ENCODE data around the gene FITM2. TPM values are rescaled to one million over a fixed set of nuclear protein-coding genes. Genes with fewer than 3 reads are reported as not detected.
A peak's percentile ranks its signal among the peaks of the same experiment; 100 is the strongest.

FITM2 gene
- total and polyA plus RNA-seq, 4 donors: 2.7 to 19.7 (median 7.9) TPM

- TF ChIP-seq, protein P1, sequence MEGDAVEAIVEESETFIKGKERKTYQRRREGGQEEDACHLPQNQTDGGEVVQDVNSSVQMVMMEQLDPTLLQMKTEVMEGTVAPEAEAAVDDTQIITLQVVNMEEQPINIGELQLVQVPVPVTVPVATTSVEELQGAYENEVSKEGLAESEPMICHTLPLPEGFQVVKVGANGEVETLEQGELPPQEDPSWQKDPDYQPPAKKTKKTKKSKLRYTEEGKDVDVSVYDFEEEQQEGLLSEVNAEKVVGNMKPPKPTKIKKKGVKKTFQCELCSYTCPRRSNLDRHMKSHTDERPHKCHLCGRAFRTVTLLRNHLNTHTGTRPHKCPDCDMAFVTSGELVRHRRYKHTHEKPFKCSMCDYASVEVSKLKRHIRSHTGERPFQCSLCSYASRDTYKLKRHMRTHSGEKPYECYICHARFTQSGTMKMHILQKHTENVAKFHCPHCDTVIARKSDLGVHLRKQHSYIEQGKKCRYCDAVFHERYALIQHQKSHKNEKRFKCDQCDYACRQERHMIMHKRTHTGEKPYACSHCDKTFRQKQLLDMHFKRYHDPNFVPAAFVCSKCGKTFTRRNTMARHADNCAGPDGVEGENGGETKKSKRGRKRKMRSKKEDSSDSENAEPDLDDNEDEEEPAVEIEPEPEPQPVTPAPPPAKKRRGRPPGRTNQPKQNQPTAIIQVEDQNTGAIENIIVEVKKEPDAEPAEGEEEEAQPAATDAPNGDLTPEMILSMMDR (IDR thresholded peaks at IDR 0.05; ENCODE audit: control extremely low read depth, extremely low read depth): no peak
- ATAC-seq (ENCODE audit: insufficient read depth, low FRiP score) (no peak), DNase-seq (no peak)
- H3K36me3 ChIP-seq (ENCODE audit: control insufficient read depth in 4 of 4, insufficient read depth in 4 of 4, low read length in 4 of 4): no peaks in the 10 kb centered on the region
- no peak overlapping the region for H3K9ac ChIP-seq (ENCODE audit: insufficient read depth in 1 of 2, low read length in 2 of 2)
- no peaks in the 10 kb centered on the region for H3K27me3 ChIP-seq (ENCODE audit: control insufficient read depth in 3 of 3, insufficient read depth in 3 of 3, low read length in 2 of 3)
- H3K27ac ChIP-seq (ENCODE audit: low read depth in 1 of 2, low read length in 1 of 2): no peak overlapping the region
- H3K9me3 ChIP-seq (ENCODE audit: control insufficient read depth in 4 of 4, insufficient read depth in 3 of 4, low read length in 3 of 4): peaks cover 0 to 3% (median 0%) of the 10 kb centered on the region in 4 donors
- WGBS, 2 donors: 93 to 97% methylated on average over 7 of the region's 7 CpGs
- H3K4me1 ChIP-seq (ENCODE audit: control insufficient read depth in 5 of 5, insufficient read depth in 5 of 5, low read length in 5 of 5): peaks cover 0 to 8% (median 0%) of the 10 kb centered on the region in 5 donors
- H3K4me3 ChIP-seq: no peak overlapping the region
Observed at GRCh38 chr20:44291754-44292153, 19.2 kb downstream of the FITM2 start.

- no peak for DNase-seq
- peaks cover 0 to 3% (median 0%) of the 10 kb centered on the region in 4 donors for H3K9me3 ChIP-seq (ENCODE audit: control insufficient read depth in 4 of 4, insufficient read depth in 3 of 4, low read length in 3 of 4)
- TF ChIP-seq, protein P1 (IDR thresholded peaks at IDR 0.05; ENCODE audit: control extremely low read depth, extremely low read depth): no peak
- H3K4me3 ChIP-seq: no peak overlapping the region
- no peaks in the 10 kb centered on the region for H3K36me3 ChIP-seq (ENCODE audit: control insufficient read depth in 4 of 4, insufficient read depth in 4 of 4, low read length in 4 of 4)
- 91 to 100% methylated on average over 3 of the region's 3 CpGs for WGBS, 2 donors
- no peak overlapping the region for H3K9ac ChIP-seq (ENCODE audit: insufficient read depth in 1 of 2, low read length in 2 of 2)
- no peaks in the 10 kb centered on the region for H3K27me3 ChIP-seq (ENCODE audit: control insufficient read depth in 3 of 3, insufficient read depth in 3 of 3, low read length in 2 of 3)
- no peak for ATAC-seq (ENCODE audit: insufficient read depth, low FRiP score)
- peaks cover 0 to 8% (median 0%) of the 10 kb centered on the region in 5 donors for H3K4me1 ChIP-seq (ENCODE audit: control insufficient read depth in 5 of 5, insufficient read depth in 5 of 5, low read length in 5 of 5)
- no peak overlapping the region for H3K27ac ChIP-seq (ENCODE audit: low read depth in 1 of 2, low read length in 1 of 2)
Observed at GRCh38 chr20:44288252-44288651, 22.8 kb downstream of the FITM2 start.

GRCh38 chr20:44287272-44288097, 23.5 kb downstream of the FITM2 start:
- Histone ChIP-seq H3K4me1 (ENCODE audit: control insufficient read depth in 5 of 5, insufficient read depth in 5 of 5, low read length in 5 of 5) (peaks cover 0 to 9% (median 0%) of the 10 kb centered on the region in 5 donors), H3K27me3 (ENCODE audit: control insufficient read depth in 3 of 3, insufficient read depth in 3 of 3, low read length in 2 of 3) (no peaks in the 10 kb centered on the region), H3K36me3 (ENCODE audit: control insufficient read depth in 4 of 4, insufficient read depth in 4 of 4, low read length in 4 of 4) (no peaks in the 10 kb centered on the region), H3K9me3 (ENCODE audit: control insufficient read depth in 4 of 4, insufficient read depth in 3 of 4, low read length in 3 of 4) (peaks cover 0 to 3% (median 0%) of the 10 kb centered on the region in 4 donors), H3K4me3 (no peak overlapping the region), H3K9ac (ENCODE audit: insufficient read depth in 1 of 2, low read length in 2 of 2) (no peak overlapping the region), H3K27ac (ENCODE audit: low read depth in 1 of 2, low read length in 1 of 2) (no peak overlapping the region)
- TF ChIP-seq, protein P1 (IDR thresholded peaks at IDR 0.05; ENCODE audit: control extremely low read depth, extremely low read depth): no peak
- WGBS, 2 donors: 70 to 74% methylated on average over 5 of the region's 5 CpGs
- DNase-seq: peak in 2 of 3 donors; percentile 17 to 49
- no peak for ATAC-seq (ENCODE audit: insufficient read depth, low FRiP score)
